Endothelial cell (in vitro differentiated cells): ENCODE data around the gene IP6K3. TPM values are rescaled to one million over a fixed set of nuclear protein-coding genes. Genes with fewer than 3 reads are reported as not detected.

Source experiments
- DNase-seq: peaks from one replicate; pipeline ENCODE4 v3.0.0; 2021; ENCODE audit warnings: low spot score
- H3K27ac Mint-ChIP-seq: one replicate; pipeline ENCODE4 v1.8.0; 2021; ENCODE audit warnings: mixed read lengths, inconsistent platforms; ENCODE audit not compliant: unreplicated experiment
- H3K27me3 Mint-ChIP-seq: one replicate; pipeline ENCODE4 v1.8.0; 2021; ENCODE audit warnings: mild to moderate bottlenecking, moderate library complexity, mixed read lengths, inconsistent platforms; ENCODE audit not compliant: unreplicated experiment
- H3K36me3 Mint-ChIP-seq: one replicate; pipeline ENCODE4 v1.8.0; 2021; ENCODE audit warnings: mild to moderate bottlenecking, low read depth, mixed read lengths, inconsistent platforms; ENCODE audit not compliant: unreplicated experiment
- H3K4me1 Mint-ChIP-seq: one replicate; pipeline ENCODE4 v1.8.0; 2021; ENCODE audit warnings: mild to moderate bottlenecking, mixed read lengths, inconsistent platforms; ENCODE audit not compliant: unreplicated experiment
- H3K4me3 Mint-ChIP-seq: one replicate; pipeline ENCODE4 v1.8.0; 2021; ENCODE audit warnings: mild to moderate bottlenecking, mixed read lengths, inconsistent platforms; ENCODE audit not compliant: unreplicated experiment
- H3K9me3 Mint-ChIP-seq: one replicate; pipeline ENCODE4 v1.8.0; 2021; ENCODE audit warnings: mixed read lengths, inconsistent platforms; ENCODE audit not compliant: unreplicated experiment
- CTCF ChIP-seq: fragments of 200-600 bp; sonication (generic); IDR thresholded peaks from one replicate; pipeline ENCODE4 v1.5.0; 2021; ENCODE audit warnings: antibody characterized with exemption; ENCODE audit not compliant: unreplicated experiment
- total RNA-seq: library from RNA; stranded (reverse); fragmentation: NEBNext Ultra II Directional; extraction: Animal tissue kit (Norgen Biotek cat#: 25700); gene quantifications from one replicate; pipeline ENCODE4 v1.2.1, GENCODE V29; 2021; ENCODE audit not compliant: unreplicated experiment

The IP6K3 gene
- total RNA-seq, 1 donor from 2014 or later, result not detected

- TF ChIP-seq CTCF, result no peak
- Mint-ChIP-seq H3K9me3 (no peaks in the 10 kb centered on the region), H3K27me3 (peaks cover 33% of the 10 kb centered on the region), H3K4me1 (peaks cover 38% of the 10 kb centered on the region), H3K4me3 (no peak overlapping the region), H3K36me3 (peaks cover 47% of the 10 kb centered on the region), H3K27ac (no peak overlapping the region)
- DNase-seq, result no peak
Measured at GRCh38 chr6:33690766-33691165, 55.9 kb downstream of the IP6K3 start.

GRCh38 chr6:33689879-33690278 lies 56.8 kb downstream of the IP6K3 start:
- Mint-ChIP-seq H3K36me3 (peaks cover 51% of the 10 kb centered on the region), H3K4me3 (peak overlapping the region; percentile 25), H3K27me3 (peaks cover 33% of the 10 kb centered on the region), H3K9me3 (no peaks in the 10 kb centered on the region), H3K4me1 (peaks cover 30% of the 10 kb centered on the region), H3K27ac (no peak overlapping the region)
- no peak for TF ChIP-seq CTCF
- no peak for DNase-seq

GRCh38 chr6:33689148-33689494 lies 57.6 kb downstream of the IP6K3 start:
- Mint-ChIP-seq H3K9me3 (no peaks in the 10 kb centered on the region), H3K36me3 (peaks cover 52% of the 10 kb centered on the region), H3K27ac (peak overlapping the region; percentile 16), H3K27me3 (peaks cover 30% of the 10 kb centered on the region), H3K4me1 (peaks cover 22% of the 10 kb centered on the region), H3K4me3 (peak overlapping the region; percentile 63)
- no peak for TF ChIP-seq CTCF
- DNase-seq, result no peak

- no peak for TF ChIP-seq CTCF
- Mint-ChIP-seq H3K27ac (peak overlapping the region; percentile 13), H3K4me3 (no peak overlapping the region), H3K27me3 (peaks cover 28% of the 10 kb centered on the region), H3K4me1 (peaks cover 17% of the 10 kb centered on the region), H3K9me3 (no peaks in the 10 kb centered on the region), H3K36me3 (peaks cover 49% of the 10 kb centered on the region)
- no peak for DNase-seq
Measured at GRCh38 chr6:33688451-33689147, 58.1 kb downstream of the IP6K3 start.

GRCh38 chr6:33688006-33688405 lies 58.7 kb downstream of the IP6K3 start:
- DNase-seq, result no peak
- no peak for TF ChIP-seq CTCF
- H3K4me1 Mint-ChIP-seq, result peaks cover 12% of the 10 kb centered on the region
- H3K9me3 Mint-ChIP-seq, result no peaks in the 10 kb centered on the region
- H3K27ac Mint-ChIP-seq, result no peak overlapping the region
- peaks cover 49% of the 10 kb centered on the region for H3K36me3 Mint-ChIP-seq
- no peak overlapping the region for H3K4me3 Mint-ChIP-seq
- peaks cover 28% of the 10 kb centered on the region for H3K27me3 Mint-ChIP-seq
